Hindlimb muscle (tissue), 1 donor: ENCODE results near the gene ZNF585A. TPM values are rescaled to one million over a fixed set of nuclear protein-coding genes. Genes with fewer than 3 reads are reported as not detected.

Source experiments
- polyA plus RNA-seq: library from polyadenylated mRNA; unstranded; fragments of 120-200 nt; gene quantifications from one replicate; pipeline ENCODE4 v1.2.1, GENCODE V29; 2013; ENCODE audit not compliant: insufficient read length

Gene ZNF585A
- polyA plus RNA-seq, 1 donor: 8.9 TPM

Other genes with a start within 250 kb of the ZNF585A start
- gene ZNF420, start 94.3 kb downstream of the ZNF585A start, polyA plus RNA-seq: 13.5 TPM
- 10.8 TPM for gene ZNF585B, start 37.8 kb upstream of the ZNF585A start, polyA plus RNA-seq
- gene ZNF383, start 45.5 kb upstream of the ZNF585A start, polyA plus RNA-seq: 10.6 TPM
- 5.8 TPM for gene ZNF527, start 198.4 kb upstream of the ZNF585A start, polyA plus RNA-seq